HEK293 (cell line): ENCODE results near the gene BCKDHA.

Experiments
- CTCF ChIA-PET: fragments of 350-600 bp; formaldehyde crosslinking; extraction: SDS; loops from one replicate; lab custom pipeline; 2021; ENCODE audit warnings: antibody characterized with exemption; lab: Yijun Ruan, JAX
- POLR2A ChIA-PET: fragments of 300-600 bp; formaldehyde crosslinking; extraction: SDS; loops from one replicate; lab custom pipeline; 2020; ENCODE audit warnings: antibody characterized with exemption, inconsistent platforms; lab: Yijun Ruan, JAX
- H3K27ac ChIP-seq: fragments of 200-500 bp; sonication (Bioruptor generic); 2 replicates; pipeline ENCODE4 v1.5.1; 2014; ENCODE audit warnings: low read depth, low read length, control low read depth, inconsistent platforms; ENCODE audit errors: extremely low read depth
- H3K36me3 ChIP-seq, 2 experiments: fragments of 200-500 bp in 1 of 2; sonication (Bioruptor generic) in 1 of 2; 1 replicate in 1 of 2; 2 replicates in 1 of 2; pipeline ENCODE4 v1.5.1; 2014 to 2017; ENCODE audit warnings: inconsistent platforms in 2 of 2, low read length in 2 of 2; ENCODE audit not compliant: control insufficient read depth in 2 of 2, insufficient read depth in 1 of 2
- H3K4me1 ChIP-seq: fragments of 200-500 bp; sonication (Bioruptor generic); 2 replicates; pipeline ENCODE4 v1.5.1; 2014; ENCODE audit warnings: mild to moderate bottlenecking, low read length, inconsistent platforms; ENCODE audit not compliant: control insufficient read depth, insufficient read depth
- H3K4me3 ChIP-seq: 2 replicates; pipeline ENCODE4 v1.5.1; 2011; ENCODE audit warnings: low read depth, mild to moderate bottlenecking, control low read depth, low read length, moderate library complexity
- H3K9me3 ChIP-seq: fragments of 200-500 bp; sonication (Bioruptor generic); 2 replicates; pipeline ENCODE4 v1.5.1; 2014; ENCODE audit warnings: low read depth, low read length, inconsistent platforms; ENCODE audit not compliant: control insufficient read depth, insufficient read depth
- INSM2 ChIP-seq: fragments of 450-650 bp; formaldehyde crosslinking; IDR thresholded peaks from 2 replicates; pipeline ENCODE4 v1.5.1; 2016; ENCODE audit warnings: missing biosample characterization, missing genetic modification characterization
- KLF1 ChIP-seq: fragments of 450-650 bp; formaldehyde crosslinking; IDR thresholded peaks from 2 replicates; pipeline ENCODE4 v1.5.1; 2016; ENCODE audit warnings: missing biosample characterization, missing genetic modification characterization
- PBX3 ChIP-seq: sonication (generic); formaldehyde crosslinking; IDR thresholded peaks from 2 replicates; pipeline ENCODE4 v1.8.1; 2022; ENCODE audit warnings: mild to moderate bottlenecking, moderate library complexity, missing genetic modification reagents
- SCRT1 ChIP-seq: fragments of 450-650 bp; formaldehyde crosslinking; IDR thresholded peaks from 2 replicates; pipeline ENCODE4 v1.5.1; 2016; ENCODE audit warnings: missing biosample characterization, missing genetic modification characterization, borderline replicate concordance
- SCRT2 ChIP-seq: fragments of 450-650 bp; formaldehyde crosslinking; IDR thresholded peaks from 2 replicates; pipeline ENCODE4 v1.5.1; 2016; ENCODE audit warnings: missing biosample characterization, missing genetic modification characterization
- ZBTB10 ChIP-seq: fragments of 450-650 bp; formaldehyde crosslinking; IDR thresholded peaks from 2 replicates; pipeline ENCODE4 v1.5.1; 2016; ENCODE audit warnings: missing biosample characterization, missing genetic modification characterization
- ZFP69B ChIP-seq: fragments of 450-650 bp; formaldehyde crosslinking; IDR thresholded peaks from 2 replicates; pipeline ENCODE4 v1.5.1; 2016; ENCODE audit warnings: missing biosample characterization, missing genetic modification characterization
- ZNF132 ChIP-seq: fragments of 450-650 bp; formaldehyde crosslinking; IDR thresholded peaks from 2 replicates; pipeline ENCODE4 v1.5.1; 2017; ENCODE audit warnings: missing biosample characterization, missing genetic modification characterization, borderline replicate concordance
- ZNF223 ChIP-seq: fragments of 450-650 bp; formaldehyde crosslinking; IDR thresholded peaks from 2 replicates; pipeline ENCODE4 v1.5.1; 2016; ENCODE audit warnings: missing biosample characterization, missing genetic modification characterization
- ZNF391 ChIP-seq: fragments of 450-650 bp; formaldehyde crosslinking; IDR thresholded peaks from 2 replicates; pipeline ENCODE4 v1.5.1; 2016; ENCODE audit warnings: low read depth, missing biosample characterization, missing genetic modification characterization, borderline replicate concordance
- ZNF394 ChIP-seq: fragments of 450-650 bp; formaldehyde crosslinking; IDR thresholded peaks from 2 replicates; pipeline ENCODE4 v1.5.1; 2016; ENCODE audit warnings: missing biosample characterization, missing genetic modification characterization, mild to moderate bottlenecking, moderate library complexity, borderline replicate concordance
- ZNF398 ChIP-seq: fragments of 450-650 bp; formaldehyde crosslinking; IDR thresholded peaks from 2 replicates; pipeline ENCODE4 v1.5.1; 2017; ENCODE audit warnings: missing biosample characterization, missing genetic modification characterization
- ZNF423 ChIP-seq: fragments of 450-650 bp; formaldehyde crosslinking; IDR thresholded peaks from 2 replicates; pipeline ENCODE4 v1.5.1; 2016; ENCODE audit warnings: missing biosample characterization, missing genetic modification characterization
- ZNF529 ChIP-seq: fragments of 450-650 bp; formaldehyde crosslinking; IDR thresholded peaks from 2 replicates; pipeline ENCODE4 v1.5.1; 2017; ENCODE audit warnings: missing genetic modification characterization, missing biosample characterization; ENCODE audit not compliant: insufficient replicate concordance
- ZNF558 ChIP-seq: fragments of 450-650 bp; formaldehyde crosslinking; IDR thresholded peaks from 2 replicates; pipeline ENCODE4 v1.5.1; 2016; ENCODE audit warnings: missing biosample characterization, missing genetic modification characterization
- ZSCAN30 ChIP-seq: fragments of 450-650 bp; IDR thresholded peaks from 2 replicates; pipeline ENCODE4 v1.5.1; 2018; ENCODE audit warnings: missing biosample characterization, mild to moderate bottlenecking, missing genetic modification characterization, moderate library complexity

Gene BCKDHA

GRCh38 chr19:41353466-41354342 lies 43.9 kb upstream of the BCKDHA start, which contains the start of gene TGFB1 (continued):
- TF ChIP-seq INSM2 (tag by site-specific recombination), result no peak
- 0 out of 2 replicates have a peak, but pooled peaks have one; percentile 20 for TF ChIP-seq PBX3
- TF ChIP-seq ZNF423 (tag by site-specific recombination), result peak; percentile 78
- peak; percentile 71 for TF ChIP-seq ZSCAN30 (tag by site-specific recombination)
- TF ChIP-seq ZNF132, result no peak
- TF ChIP-seq ZNF558, result no peak
- TF ChIP-seq ZNF398, result peak; percentile 98
- TF ChIP-seq ZNF223 (tag by site-specific recombination), result no peak
- peak; percentile 93 for TF ChIP-seq KLF1 (tag by site-specific recombination)

- TF ChIP-seq SCRT2 (tag by site-specific recombination) (peak; percentile 93; the same call in 1 of the 2 replicates), ZBTB10 (peak; percentile 11; the same call in 1 of the 2 replicates), ZNF391 (no peak), ZFP69B (no peak), PBX3 (peak; percentile 29; the same call in 1 of the 2 replicates), ZNF529 (tag by site-specific recombination) (no peak), SCRT1 (tag by site-specific recombination) (peak; percentile 84; the same call in 1 of the 2 replicates), ZNF394 (tag by site-specific recombination) (0 out of 2 replicates have a peak, but pooled peaks have one; percentile 2)
- ChIA-PET CTCF (interaction anchor here (0.6 to 5.3 kb wide), 7 partner anchors 9 to 720 kb away, joined by 3 to 64 read pairs (median 5); partner anchors contain the start of genes B9D2 and DMAC2), POLR2A (interaction anchor here (0.6 to 2.4 kb wide), 2 partner anchors 9 to 29 kb away, joined by 4 to 22 read pairs; partner anchors contain the start of gene B9D2)
- H3K4me3 ChIP-seq, result peak overlapping the region; percentile 43
- H3K4me1 ChIP-seq, result peaks cover 5% of the 10 kb centered on the region; the same call in 1 of the 2 replicates
- H3K9me3 ChIP-seq, result no peaks in the 10 kb centered on the region
- H3K36me3 ChIP-seq, result no peaks in the 10 kb centered on the region
- H3K27ac ChIP-seq, result no peak overlapping the region; the same call in 1 of the 2 replicates
Measured at GRCh38 chr19:41354343-41354953, 43.2 kb upstream of the BCKDHA start.
